OCI-LY3 (cell line): ENCODE data around the gene ZNF358.

Experiments
- CTCF ChIP-seq: fragments of 200-600, 300-600 bp; sonication (generic); IDR thresholded peaks from 2 replicates; pipeline ENCODE4 v1.5.1; 2014; ENCODE audit warnings: antibody characterized with exemption, low read length, low read depth
- EZH2phosphoT487 ChIP-seq: fragments of 200-600 bp; shearing (Covaris generic); IDR thresholded peaks from 2 replicates; pipeline ENCODE4 v1.6.1; 2018; ENCODE audit warnings: antibody characterized with exemption, mixed run types, low read depth

DNA sequence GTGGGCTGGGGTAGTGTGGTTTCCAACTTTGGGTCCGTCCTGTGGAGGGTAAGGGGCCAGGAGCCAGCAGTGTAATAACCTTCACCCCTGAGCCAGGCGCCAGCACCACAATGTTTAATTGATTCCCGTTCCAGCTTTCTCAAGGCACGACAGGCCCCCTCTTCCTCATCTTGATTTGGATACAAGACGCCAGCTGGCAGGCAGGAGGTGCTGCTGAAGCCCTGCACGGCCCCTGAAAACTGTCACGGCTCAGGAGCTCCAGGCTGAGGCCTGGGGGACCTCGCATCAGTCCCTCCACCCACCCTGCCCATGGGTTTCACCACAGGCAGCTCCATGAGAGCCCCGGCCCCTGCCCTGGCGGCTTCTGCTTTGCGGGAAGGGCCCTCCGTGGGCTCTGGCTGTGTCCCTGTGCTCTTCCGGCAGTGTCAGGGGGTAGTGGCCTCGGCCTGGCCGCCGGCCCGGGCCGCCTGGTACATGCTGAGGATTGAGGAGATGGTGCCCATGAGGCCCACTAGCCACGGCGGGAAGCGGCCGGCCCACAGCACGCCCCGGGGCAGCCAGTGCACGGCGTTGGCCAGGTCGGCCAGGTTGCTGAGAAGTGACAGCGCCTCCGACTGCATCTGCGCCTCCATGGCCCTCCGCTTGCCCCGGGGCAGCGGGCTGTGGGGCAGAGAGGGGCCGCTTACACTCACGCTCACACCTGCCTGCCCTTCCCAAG, 39.0 kb upstream of the ZNF358 start:
- TF ChIP-seq CTCF (no peak), EZH2phosphoT487 (no peak)
